ENCODE measurements around the gene ACVR1.
"Not testable (repeated sequence)": the region's sequence is repeated elsewhere in the genome, so short reads cannot be mapped to it uniquely, and the experiment has no call there.

Gene ACVR1

GRCh38 chr2:157787364-157787938, 88.7 kb downstream of the ACVR1 start:
- no peak for DNase-seq

- no peak for DNase-seq
Measured at GRCh38 chr2:157786663-157787363, 89.3 kb downstream of the ACVR1 start.

GRCh38 chr2:157785866-157786662, 90.1 kb downstream of the ACVR1 start:
- DNase-seq, result no peak

- no peak for DNase-seq
Measured at GRCh38 chr2:157785200-157785599, 90.9 kb downstream of the ACVR1 start.

- DNase-seq, result no peak
Measured at GRCh38 chr2:157784823-157785175, 91.3 kb downstream of the ACVR1 start.

- DNase-seq, result no peak
Measured at GRCh38 chr2:157784169-157784822, 91.8 kb downstream of the ACVR1 start.

GRCh38 chr2:157783245-157783644, 92.9 kb downstream of the ACVR1 start:
- DNase-seq, result no peak

GRCh38 chr2:157782057-157782845, 93.9 kb downstream of the ACVR1 start:
- DNase-seq, result peak in 1 of 2 experiments; percentile 7

- no peak for DNase-seq
Measured at GRCh38 chr2:157780211-157780610, 95.9 kb downstream of the ACVR1 start.

GRCh38 chr2:157779794-157780193, 96.3 kb downstream of the ACVR1 start:
- DNase-seq, result no peak

- DNase-seq, result peak in 1 of 2 experiments; percentile 28
Measured at GRCh38 chr2:157777427-157777826, 98.7 kb downstream of the ACVR1 start.

GRCh38 chr2:157771234-157771633, 104.9 kb downstream of the ACVR1 start:
- DNase-seq, result no peak

GRCh38 chr2:157769856-157770255, 106.3 kb downstream of the ACVR1 start:
- no peak for DNase-seq

- DNase-seq, result no peak
Measured at GRCh38 chr2:157764386-157764785, 111.7 kb downstream of the ACVR1 start.

- no peak for DNase-seq
Measured at GRCh38 chr2:157761520-157761919, 114.6 kb downstream of the ACVR1 start.

- DNase-seq, result no peak
Measured at GRCh38 chr2:157760949-157761348, 115.2 kb downstream of the ACVR1 start.

- DNase-seq, result no peak
Measured at GRCh38 chr2:157759855-157760254, 116.3 kb downstream of the ACVR1 start.

- no peak for DNase-seq
Measured at GRCh38 chr2:157758586-157758985, 117.5 kb downstream of the ACVR1 start.

- no peak for DNase-seq
Measured at GRCh38 chr2:157757500-157757899, 118.6 kb downstream of the ACVR1 start.

GRCh38 chr2:157756447-157756846, 119.7 kb downstream of the ACVR1 start:
- DNase-seq, result not testable (repeated sequence)

- DNase-seq, result no peak
Measured at GRCh38 chr2:157751462-157752058, 124.6 kb downstream of the ACVR1 start.

GRCh38 chr2:157749684-157750083, 126.4 kb downstream of the ACVR1 start:
- no peak for DNase-seq

Measured in SW 1271 (cell line).